A549 (cell line): ENCODE data around the gene SCYGR5. TPM values are rescaled to one million over a fixed set of nuclear protein-coding genes. Genes with fewer than 3 reads are reported as not detected.

Experiments
- ATAC-seq, 2 experiments: fragments of 200-7000 bp in 1 of 2; fragments of >200 bp in 1 of 2; cut with Nextera tagmentation in 1 of 2; cut with Tn5 transposase in 1 of 2; 3 replicates each; pipeline versions ENCODE4 v1.8.0 to v1.9.1; 2018 to 2020; ENCODE audit warnings: mild to moderate bottlenecking in 1 of 2, moderate library complexity in 1 of 2
- CTCF ChIA-PET: fragments of 300-600 bp; sonication (Branson Sonifier 250); formaldehyde crosslinking; extraction: SDS; loops from one replicate; lab custom pipeline; 2021; ENCODE audit warnings: antibody characterized with exemption, inconsistent platforms; lab: Yijun Ruan, JAX
- POLR2A ChIA-PET: fragments of 350-600 bp; formaldehyde crosslinking; extraction: SDS; loops from one replicate; lab custom pipeline; 2021; ENCODE audit warnings: antibody characterized with exemption, inconsistent platforms; lab: Yijun Ruan, JAX
- DNase-seq, 2 experiments: peaks; one replicate each; pipeline versions ENCODE4 v3.0.0 to v3.0.0-alpha.2; 2011 to 2016; ENCODE audit warnings: low read depth in 1 of 2, low spot score in 1 of 2
- FAIRE-seq: peaks from 2 replicates; lab custom pipeline; 2011; peaks lifted over from hg19 to GRCh38; lab: Jason Lieb, UNC
- H3K27ac ChIP-seq, 2 experiments: fragments of >200 bp; sonication (Bioruptor Twin); formaldehyde crosslinking; 3 replicates each; pipeline ENCODE4 v1.5.1; 2016 to 2017
- H3K4me1 ChIP-seq: fragments of >200 bp; sonication (Bioruptor Twin); formaldehyde crosslinking; 3 replicates; pipeline ENCODE4 v1.6.1; 2016
- H3K4me2 ChIP-seq: fragments of >200 bp; sonication (Bioruptor Twin); formaldehyde crosslinking; 3 replicates; pipeline ENCODE4 v1.6.1; 2016
- H3K4me3 ChIP-seq: fragments of >200 bp; sonication (Bioruptor Twin); formaldehyde crosslinking; 3 replicates; pipeline ENCODE4 v1.5.1; 2016
- H3K9me3 ChIP-seq: fragments of >200 bp; sonication (Bioruptor Twin); formaldehyde crosslinking; 3 replicates; pipeline ENCODE4 v1.6.1; 2016
- CHD2 ChIP-seq: fragments of 150-350 bp; IDR thresholded peaks from 2 replicates; pipeline ENCODE4 v1.6.1; 2014; ENCODE audit warnings: low read length; ENCODE audit not compliant: partially characterized antibody
- EHMT2 ChIP-seq: fragments of 200-600 bp; sonication (generic); IDR thresholded peaks from 2 replicates; pipeline ENCODE4 v1.6.1; 2016; ENCODE audit warnings: antibody characterized with exemption, low read depth, mild to moderate bottlenecking, moderate library complexity
- GATA3 ChIP-seq: IDR thresholded peaks from 2 replicates; pipeline ENCODE4 v1.6.1; 2012; ENCODE audit warnings: borderline replicate concordance
- HDAC2 ChIP-seq: fragments of 200-600 bp; sonication (generic); IDR thresholded peaks from 2 replicates; pipeline ENCODE4 v1.6.1; 2016
- HOXA7 ChIP-seq: fragments of 250-450 bp; sonication (Bioruptor Pico); IDR thresholded peaks from 2 replicates; pipeline ENCODE4 v1.5.0; 2020; ENCODE audit warnings: mild to moderate bottlenecking, moderate library complexity
- HOXB5 ChIP-seq: fragments of 250-450 bp; sonication (Bioruptor Pico); IDR thresholded peaks from 2 replicates; pipeline ENCODE4 v1.5.0; 2020; ENCODE audit warnings: mild to moderate bottlenecking, moderate library complexity
- JUN ChIP-seq, 2 experiments: fragments of >200 bp; sonication (Bioruptor Twin); formaldehyde crosslinking; IDR thresholded peaks; 2 replicates in 1 of 2; 3 replicates in 1 of 2; pipeline ENCODE4 v1.6.1; 2016 to 2017
- JUNB ChIP-seq: fragments of >200 bp; sonication (Bioruptor Twin); formaldehyde crosslinking; IDR thresholded peaks from 2 replicates; pipeline ENCODE4 v1.6.1; 2016
- KDM1A ChIP-seq: fragments of 200-600 bp; sonication (generic); IDR thresholded peaks from 2 replicates; pipeline ENCODE4 v1.6.1; 2016; ENCODE audit warnings: low read depth, mild to moderate bottlenecking
- KDM5A ChIP-seq: fragments of 200-600 bp; sonication (generic); IDR thresholded peaks from 2 replicates; pipeline ENCODE4 v1.6.1; 2016; ENCODE audit warnings: antibody characterized with exemption, mild to moderate bottlenecking
- MAZ ChIP-seq: fragments of 150-350 bp; IDR thresholded peaks from 2 replicates; pipeline ENCODE4 v1.6.1; 2014; ENCODE audit warnings: antibody characterized with exemption, low read depth, low read length, borderline replicate concordance
- NFE2L2 ChIP-seq: fragments of 150-350 bp; conservative IDR thresholded peaks from 2 replicates; pipeline ENCODE4 v1.6.1; 2014; ENCODE audit warnings: low read length
- PHF8 ChIP-seq: fragments of 200-600 bp; sonication (generic); IDR thresholded peaks from 2 replicates; pipeline ENCODE4 v1.6.1; 2016; ENCODE audit warnings: low read depth, mild to moderate bottlenecking, antibody characterized with exemption, moderate library complexity, borderline replicate concordance
- POLR2AphosphoS2 ChIP-seq: conservative IDR thresholded peaks from 2 replicates; pipeline ENCODE4 v1.6.1; 2012; ENCODE audit warnings: low read length, improper control_type of control experiment, inconsistent platforms
- RAD21 ChIP-seq, 2 experiments: fragments of >200 bp in 1 of 2; sonication (Bioruptor Twin) in 1 of 2; formaldehyde crosslinking in 1 of 2; IDR thresholded peaks in 1 of 2; conservative IDR thresholded peaks in 1 of 2; 2 replicates in 1 of 2; 3 replicates in 1 of 2; pipeline ENCODE4 v1.6.1; 2012 to 2018; ENCODE audit warnings: inconsistent platforms in 1 of 2
- RARB ChIP-seq: fragments of 250-450 bp; sonication (Bioruptor Pico); IDR thresholded peaks from 2 replicates; pipeline ENCODE4 v1.8.0; 2021; ENCODE audit warnings: mild to moderate bottlenecking, moderate library complexity
- TFCP2L1 ChIP-seq: fragments of 250-450 bp; sonication (Bioruptor Pico); IDR thresholded peaks from 2 replicates; pipeline ENCODE4 v1.5.0; 2021; ENCODE audit warnings: mild to moderate bottlenecking
- TP53 ChIP-seq: fragments of 250-450 bp; sonication (Bioruptor Pico); IDR thresholded peaks from 2 replicates; pipeline ENCODE4 v1.5.0; 2021; ENCODE audit warnings: mild to moderate bottlenecking, moderate library complexity
- ZC3H11A ChIP-seq: fragments of 450-650 bp; IDR thresholded peaks from 2 replicates; pipeline ENCODE4 v1.6.1; 2014; ENCODE audit warnings: antibody characterized with exemption, mild to moderate bottlenecking
- ZFP36 ChIP-seq: fragments of 450-650 bp; IDR thresholded peaks from 2 replicates; pipeline ENCODE4 v1.6.1; 2014; ENCODE audit warnings: borderline replicate concordance; ENCODE audit not compliant: partially characterized antibody
- ZNF302 ChIP-seq: fragments of 250-450 bp; sonication (Bioruptor Pico); IDR thresholded peaks from 2 replicates; pipeline ENCODE4 v1.9.0; 2021; ENCODE audit warnings: inconsistent platforms, mild to moderate bottlenecking, moderate library complexity
- WGBS: methylation state at CpG from one replicate; pipeline ENCODE4 v1.1.6; 2017; ENCODE audit errors: missing lambda C conversion rate; 5-methylcytosine and 5-hydroxymethylcytosine counted together
- polyA plus RNA-seq, 4 experiments: library from polyadenylated mRNA; depleted of rRNA in 3 of 4; stranded (reverse); fragments of >200 nt; fragmentation: RNase III in 1 of 4; extraction: RNeasy Plus Mini Kit Qiagen cat#74134 plus additional on column Dnase treatment in 1 of 4; gene quantifications; 2 replicates in 3 of 4; 3 replicates in 1 of 4; pipeline ENCODE4 v1.2.3, GENCODE V29; 2011 to 2017
- TF ChIP-seq, protein P1 (sequence below): fragments of 450-650 bp; IDR thresholded peaks from 2 replicates; pipeline ENCODE4 v1.6.1; 2014; ENCODE audit warnings: antibody characterized with exemption
- TF ChIP-seq, protein P2 (sequence below): fragments of 250-450 bp; sonication (Bioruptor Pico); IDR thresholded peaks from 2 replicates; pipeline ENCODE4 v1.5.0; 2021; ENCODE audit warnings: mild to moderate bottlenecking, moderate library complexity, borderline replicate concordance

Gene SCYGR5
- polyA plus RNA-seq, 2 of the 4 experiments (the other 2 are of a cell fraction), result not detected

DNA sequence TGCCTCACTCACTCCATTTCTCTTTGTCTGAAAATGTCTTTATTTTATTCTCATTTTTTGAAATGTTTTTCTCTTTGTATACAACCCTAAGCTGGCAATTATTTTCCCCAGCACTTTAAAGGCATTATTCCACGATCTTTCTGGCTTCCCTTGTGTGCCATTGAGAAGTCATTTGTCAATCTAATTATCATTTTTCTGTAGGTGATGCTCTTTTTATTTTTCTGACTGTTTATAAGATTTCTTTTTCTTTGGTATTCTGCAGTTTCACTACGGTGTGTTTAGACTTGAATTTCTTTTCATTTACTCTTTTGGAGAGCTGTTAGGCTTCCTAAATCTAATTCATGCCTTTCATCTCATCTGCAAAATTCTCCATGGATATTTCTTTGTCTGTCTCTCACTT lies 41.2 kb upstream of the SCYGR5 start:
- 45% methylated on average over 2 of the region's 2 CpGs for WGBS
- FAIRE-seq, result no peak
- CTCF ChIA-PET, result interaction anchor here (0.7 kb wide), 1 partner anchor 141 kb away, joined by 4 read pairs; no protein-coding TSS in a partner anchor

DNA sequence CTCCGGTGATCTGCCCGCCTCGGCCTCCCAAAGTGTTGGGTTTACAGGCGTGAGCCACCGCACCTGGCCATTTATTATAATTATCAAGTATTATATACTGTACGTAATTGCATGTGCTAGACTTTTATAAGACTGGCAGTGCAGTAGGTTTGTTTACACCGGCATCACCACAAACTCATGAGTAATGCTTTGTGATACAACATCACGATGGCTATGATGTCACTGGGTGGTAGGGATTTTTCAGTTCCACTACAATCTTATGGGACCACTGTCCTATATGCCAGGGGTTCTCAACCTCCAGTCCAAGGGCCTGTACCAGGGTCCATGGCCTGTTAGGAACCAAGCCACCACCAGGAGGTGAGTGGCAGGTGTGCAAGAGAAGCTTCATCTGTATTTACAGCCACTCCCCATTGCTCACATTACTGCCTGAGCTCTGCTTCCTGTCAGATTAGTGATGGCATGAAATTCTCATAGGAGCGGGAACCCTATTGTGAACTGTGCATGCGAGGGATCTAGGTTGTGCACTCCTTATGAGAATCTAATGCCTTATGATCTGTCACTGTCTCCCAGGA lies 39.9 kb upstream of the SCYGR5 start:
- FAIRE-seq, result no peak
- Histone ChIP-seq H3K4me1 (0 out of 3 replicates have a peak, but pooled peaks cover 3% of the 10 kb centered on the region), H3K9me3 (no peaks in the 10 kb centered on the region), H3K4me3 (no peak overlapping the region), H3K4me2 (no peak overlapping the region), H3K27ac (no peak overlapping the region)
- DNase-seq, result peak in 1 of 2 experiments; percentile 10
- TF ChIP-seq RARB (CRISPR knock-in tag) (no peak), RAD21 (conservative IDR thresholded peaks at IDR 0.05 in 1 of 2, IDR thresholded peaks at IDR 0.05 in 1 of 2) (no peak), MAZ (no peak), KDM5A (no peak)
- POLR2A ChIA-PET, result no interaction called here
- 86% methylated on average over 10 of the region's 10 CpGs for WGBS
- ATAC-seq, result peak; percentile 43 to 61; a peak in 3 of 6 replicates
- CTCF ChIA-PET, result no interaction called here

More for the DNA sequence above, 41.2 kb upstream of the SCYGR5 start:
- Histone ChIP-seq H3K4me1 (0 out of 3 replicates have a peak, but pooled peaks cover 3% of the 10 kb centered on the region), H3K4me2 (no peak overlapping the region), H3K9me3 (no peaks in the 10 kb centered on the region), H3K4me3 (no peak overlapping the region), H3K27ac (no peak overlapping the region)
- POLR2A ChIA-PET, result no interaction called here
- ATAC-seq, result no peak
- DNase-seq, result no peak
- no peak for TF ChIP-seq EHMT2
- TF ChIP-seq JUN (IDR thresholded peaks at IDR 0.05), result no peak
- no peak for TF ChIP-seq PHF8
- TF ChIP-seq GATA3, result no peak
- no peak for TF ChIP-seq ZFP36
- no peak for TF ChIP-seq POLR2AphosphoS2
- TF ChIP-seq CHD2, result no peak
- TF ChIP-seq HOXA7 (CRISPR knock-in tag), result no peak

DNA sequence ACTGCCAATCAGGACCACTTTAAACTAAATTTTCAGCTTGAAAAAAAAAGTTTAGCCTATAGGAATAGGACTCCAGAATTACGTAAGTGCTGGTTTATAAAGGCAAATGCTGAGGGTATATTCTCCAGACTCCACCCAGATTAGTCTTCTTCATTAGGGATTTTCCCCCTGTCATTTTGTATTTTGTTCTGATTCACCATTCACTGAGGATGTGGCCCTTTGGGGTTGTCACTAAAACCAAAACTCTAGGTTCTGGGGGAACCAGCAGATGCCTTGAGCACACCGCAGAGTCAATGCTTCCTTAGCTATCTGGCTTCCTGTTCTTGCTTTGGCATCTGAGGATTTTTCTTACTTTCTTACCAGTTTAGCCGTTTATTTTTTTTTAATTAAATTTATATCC lies 38.8 kb upstream of the SCYGR5 start:
- H3K4me3 ChIP-seq, result no peak overlapping the region
- no peak overlapping the region for H3K27ac ChIP-seq
- DNase-seq (no peak), FAIRE-seq (no peak), ATAC-seq (no peak)
- POLR2A ChIA-PET, result no interaction called here
- TF ChIP-seq MAZ, result no peak
- TF ChIP-seq GATA3, result no peak
- TF ChIP-seq RAD21 (conservative IDR thresholded peaks at IDR 0.05 in 1 of 2, IDR thresholded peaks at IDR 0.05 in 1 of 2), result no peak
- TF ChIP-seq HDAC2, result no peak
- no peak for TF ChIP-seq NFE2L2
- no peak for TF ChIP-seq KDM1A
- TF ChIP-seq, protein P1, sequence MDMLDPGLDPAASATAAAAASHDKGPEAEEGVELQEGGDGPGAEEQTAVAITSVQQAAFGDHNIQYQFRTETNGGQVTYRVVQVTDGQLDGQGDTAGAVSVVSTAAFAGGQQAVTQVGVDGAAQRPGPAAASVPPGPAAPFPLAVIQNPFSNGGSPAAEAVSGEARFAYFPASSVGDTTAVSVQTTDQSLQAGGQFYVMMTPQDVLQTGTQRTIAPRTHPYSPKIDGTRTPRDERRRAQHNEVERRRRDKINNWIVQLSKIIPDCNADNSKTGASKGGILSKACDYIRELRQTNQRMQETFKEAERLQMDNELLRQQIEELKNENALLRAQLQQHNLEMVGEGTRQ, result no peak
- no peak for TF ChIP-seq HOXB5 (CRISPR knock-in tag)
- no peak for TF ChIP-seq TFCP2L1 (CRISPR knock-in tag)
- TF ChIP-seq PHF8, result no peak
- TF ChIP-seq ZC3H11A, result no peak
- no peak for TF ChIP-seq POLR2AphosphoS2
- no peak for TF ChIP-seq ZNF302 (CRISPR knock-in tag)
- no peak for TF ChIP-seq JUNB
- TF ChIP-seq, protein P2, sequence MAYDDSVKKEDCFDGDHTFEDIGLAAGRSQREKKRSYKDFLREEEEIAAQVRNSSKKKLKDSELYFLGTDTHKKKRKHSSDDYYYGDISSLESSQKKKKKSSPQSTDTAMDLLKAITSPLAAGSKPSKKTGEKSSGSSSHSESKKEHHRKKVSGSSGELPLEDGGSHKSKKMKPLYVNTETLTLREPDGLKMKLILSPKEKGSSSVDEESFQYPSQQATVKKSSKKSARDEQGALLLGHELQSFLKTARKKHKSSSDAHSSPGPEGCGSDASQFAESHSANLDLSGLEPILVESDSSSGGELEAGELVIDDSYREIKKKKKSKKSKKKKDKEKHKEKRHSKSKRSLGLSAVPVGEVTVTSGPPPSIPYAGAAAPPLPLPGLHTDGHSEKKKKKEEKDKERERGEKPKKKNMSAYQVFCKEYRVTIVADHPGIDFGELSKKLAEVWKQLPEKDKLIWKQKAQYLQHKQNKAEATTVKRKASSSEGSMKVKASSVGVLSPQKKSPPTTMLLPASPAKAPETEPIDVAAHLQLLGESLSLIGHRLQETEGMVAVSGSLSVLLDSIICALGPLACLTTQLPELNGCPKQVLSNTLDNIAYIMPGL (CRISPR knock-in tag), result no peak
- no peak for TF ChIP-seq TP53 (CRISPR knock-in tag)
- no peak overlapping the region for H3K4me2 ChIP-seq
- WGBS, result 79% methylated on average over 3 of the region's 3 CpGs
- H3K4me1 ChIP-seq, result 0 out of 3 replicates have a peak, but pooled peaks cover 3% of the 10 kb centered on the region
- H3K9me3 ChIP-seq, result no peaks in the 10 kb centered on the region
- CTCF ChIA-PET, result interaction anchor here (1.0 kb wide), 1 partner anchor 15 kb away, joined by 4 read pairs; no protein-coding TSS in a partner anchor
